Measurements from ENCODE around the gene DACT2.

The DACT2 gene

GRCh38 chr6:168310403-168310802, 9.2 kb downstream of the DACT2 start:
- DNase-seq (ENCODE audit: low read depth) = no peak
- no peak overlapping the region for H3K4me3 ChIP-seq (ENCODE audit: low read depth, low read length)
- TF ChIP-seq POLR2A (IDR thresholded peaks at IDR 0.05; ENCODE audit: extremely low read depth, insufficient read length) (no peak), MAX (IDR thresholded peaks at IDR 0.05; ENCODE audit: low read depth, low read length) (no peak), CTCF (IDR thresholded peaks at IDR 0.05; ENCODE audit: low read depth, low read length) (no peak), MYC (IDR thresholded peaks at IDR 0.05; ENCODE audit: low read depth, low read length) (no peak)

- H3K4me3 ChIP-seq (ENCODE audit: low read depth, low read length) = no peak overlapping the region
- TF ChIP-seq POLR2A (IDR thresholded peaks at IDR 0.05; ENCODE audit: extremely low read depth, insufficient read length) (no peak), MYC (IDR thresholded peaks at IDR 0.05; ENCODE audit: low read depth, low read length) (no peak), CTCF (IDR thresholded peaks at IDR 0.05; ENCODE audit: low read depth, low read length) (no peak), MAX (IDR thresholded peaks at IDR 0.05; ENCODE audit: low read depth, low read length) (no peak)
- DNase-seq (ENCODE audit: low read depth) = no peak
Observed at GRCh38 chr6:168309997-168310396, 9.6 kb downstream of the DACT2 start.

GRCh38 chr6:168309183-168309582, 10.4 kb downstream of the DACT2 start:
- TF ChIP-seq MAX (IDR thresholded peaks at IDR 0.05; ENCODE audit: low read depth, low read length) = no peak
- TF ChIP-seq CTCF (IDR thresholded peaks at IDR 0.05; ENCODE audit: low read depth, low read length) = no peak
- TF ChIP-seq POLR2A (IDR thresholded peaks at IDR 0.05; ENCODE audit: extremely low read depth, insufficient read length) = no peak
- TF ChIP-seq MYC (IDR thresholded peaks at IDR 0.05; ENCODE audit: low read depth, low read length) = no peak
- DNase-seq (ENCODE audit: low read depth) = peak; percentile 13
- no peak overlapping the region for H3K4me3 ChIP-seq (ENCODE audit: low read depth, low read length)

- no peak for TF ChIP-seq MYC (IDR thresholded peaks at IDR 0.05; ENCODE audit: low read depth, low read length)
- TF ChIP-seq CTCF (IDR thresholded peaks at IDR 0.05; ENCODE audit: low read depth, low read length) = no peak
- no peak for TF ChIP-seq MAX (IDR thresholded peaks at IDR 0.05; ENCODE audit: low read depth, low read length)
- no peak for TF ChIP-seq POLR2A (IDR thresholded peaks at IDR 0.05; ENCODE audit: extremely low read depth, insufficient read length)
- no peak overlapping the region for H3K4me3 ChIP-seq (ENCODE audit: low read depth, low read length)
- no peak for DNase-seq (ENCODE audit: low read depth)
Observed at GRCh38 chr6:168308390-168309144, 11.0 kb downstream of the DACT2 start.

- no peak overlapping the region for H3K4me3 ChIP-seq (ENCODE audit: low read depth, low read length)
- DNase-seq (ENCODE audit: low read depth) = no peak
- TF ChIP-seq POLR2A (IDR thresholded peaks at IDR 0.05; ENCODE audit: extremely low read depth, insufficient read length) = no peak
- TF ChIP-seq MYC (IDR thresholded peaks at IDR 0.05; ENCODE audit: low read depth, low read length) = no peak
- no peak for TF ChIP-seq CTCF (IDR thresholded peaks at IDR 0.05; ENCODE audit: low read depth, low read length)
- TF ChIP-seq MAX (IDR thresholded peaks at IDR 0.05; ENCODE audit: low read depth, low read length) = no peak
Observed at GRCh38 chr6:168307695-168308021, 11.9 kb downstream of the DACT2 start.
